Karpas-422 (cell line): ENCODE results near the gene TNFAIP8L1. TPM values are rescaled to one million over a fixed set of nuclear protein-coding genes. Genes with fewer than 3 reads are reported as not detected.

Source experiments
- DNase-seq: peaks from one replicate; pipeline ENCODE4 v3.0.0-alpha.2; 2015
- H2AFZ ChIP-seq: fragments of 200-600 bp; sonication (generic); 2 replicates; pipeline ENCODE4 v1.6.1; 2014; ENCODE audit warnings: antibody characterized with exemption, low read length, mixed read lengths
- H3K27ac ChIP-seq: fragments of 200-600 bp; sonication (generic); 2 replicates; pipeline ENCODE4 v1.5.1; 2014; ENCODE audit warnings: mild to moderate bottlenecking, low read length, moderate library complexity
- H3K27me3 ChIP-seq: fragments of 200-600 bp; sonication (generic); 2 replicates; pipeline ENCODE4 v1.6.1; 2014; ENCODE audit warnings: low read length, mixed read lengths
- H3K36me3 ChIP-seq: fragments of 200-600 bp; sonication (generic); 2 replicates; pipeline ENCODE4 v1.6.1; 2014; ENCODE audit warnings: low read length, mixed read lengths; ENCODE audit not compliant: insufficient read depth
- H3K4me1 ChIP-seq: fragments of 200-600 bp; sonication (generic); 2 replicates; pipeline ENCODE4 v1.6.1; 2014; ENCODE audit warnings: mild to moderate bottlenecking, low read length, mixed read lengths
- H3K4me2 ChIP-seq: fragments of 200-600 bp; sonication (generic); 2 replicates; pipeline ENCODE4 v1.6.1; 2014; ENCODE audit warnings: low read length, low read depth, mild to moderate bottlenecking; ENCODE audit not compliant: poor library complexity, severe bottlenecking
- H3K4me3 ChIP-seq: fragments of 200-600 bp; sonication (generic); 2 replicates; pipeline ENCODE4 v1.5.1; 2014; ENCODE audit warnings: mild to moderate bottlenecking, antibody characterized with exemption, low read length, mixed read lengths
- H3K79me2 ChIP-seq: fragments of 200-600 bp; sonication (generic); 2 replicates; pipeline ENCODE4 v1.6.1; 2014; ENCODE audit warnings: mild to moderate bottlenecking, low read length, mixed read lengths
- H3K9ac ChIP-seq: fragments of 200-600 bp; sonication (generic); 2 replicates; pipeline ENCODE4 v1.6.0; 2014; ENCODE audit warnings: low read length
- H3K9me2 ChIP-seq: fragments of 200-600 bp; sonication (generic), shearing (Covaris generic); replicated peaks from 2 replicates; pipeline ENCODE4 v1.6.0; 2014; ENCODE audit warnings: mild to moderate bottlenecking, low read length, moderate library complexity; ENCODE audit not compliant: insufficient read depth
- H3K9me3 ChIP-seq: fragments of 300-700, 200-600 bp; sonication (generic); 2 replicates; pipeline ENCODE4 v1.6.1; 2014; ENCODE audit warnings: low read length, mixed read lengths
- H4K20me1 ChIP-seq: fragments of 200-600 bp; sonication (generic); 2 replicates; pipeline ENCODE4 v1.6.1; 2014; ENCODE audit warnings: mild to moderate bottlenecking, antibody characterized with exemption, low read length, low read depth; ENCODE audit not compliant: insufficient read depth
- total RNA-seq: library from RNA; depleted of rRNA; stranded (reverse); fragments of >200 nt; shearing (Covaris generic); gene quantifications from 2 replicates; pipeline ENCODE4 v1.2.3, GENCODE V29; 2014; ENCODE audit warnings: low replicate concordance; rRNA removed

TNFAIP8L1 gene
- total RNA-seq, 1 experiment from 2014 or later = 1.8 TPM

- no peak overlapping the region for H3K9ac ChIP-seq
- DNase-seq = no peak
- no peak overlapping the region for H3K4me3 ChIP-seq
- no peaks in the 10 kb centered on the region for H3K79me2 ChIP-seq
- no peak overlapping the region for H2AFZ ChIP-seq
- no peaks in the 10 kb centered on the region for H3K9me2 ChIP-seq
- no peak overlapping the region for H3K4me2 ChIP-seq
- no peaks in the 10 kb centered on the region for H3K9me3 ChIP-seq
- no peak overlapping the region for H3K27ac ChIP-seq
- peaks cover 5% of the 10 kb centered on the region for H3K4me1 ChIP-seq
- no peaks in the 10 kb centered on the region for H3K27me3 ChIP-seq
- 0 out of 2 replicates have a peak, but pooled peaks cover 12% of the 10 kb centered on the region for H3K36me3 ChIP-seq
- no peaks in the 10 kb centered on the region for H4K20me1 ChIP-seq
Observed at GRCh38 chr19:4702764-4703163, 63.4 kb downstream of the TNFAIP8L1 start.

DNA sequence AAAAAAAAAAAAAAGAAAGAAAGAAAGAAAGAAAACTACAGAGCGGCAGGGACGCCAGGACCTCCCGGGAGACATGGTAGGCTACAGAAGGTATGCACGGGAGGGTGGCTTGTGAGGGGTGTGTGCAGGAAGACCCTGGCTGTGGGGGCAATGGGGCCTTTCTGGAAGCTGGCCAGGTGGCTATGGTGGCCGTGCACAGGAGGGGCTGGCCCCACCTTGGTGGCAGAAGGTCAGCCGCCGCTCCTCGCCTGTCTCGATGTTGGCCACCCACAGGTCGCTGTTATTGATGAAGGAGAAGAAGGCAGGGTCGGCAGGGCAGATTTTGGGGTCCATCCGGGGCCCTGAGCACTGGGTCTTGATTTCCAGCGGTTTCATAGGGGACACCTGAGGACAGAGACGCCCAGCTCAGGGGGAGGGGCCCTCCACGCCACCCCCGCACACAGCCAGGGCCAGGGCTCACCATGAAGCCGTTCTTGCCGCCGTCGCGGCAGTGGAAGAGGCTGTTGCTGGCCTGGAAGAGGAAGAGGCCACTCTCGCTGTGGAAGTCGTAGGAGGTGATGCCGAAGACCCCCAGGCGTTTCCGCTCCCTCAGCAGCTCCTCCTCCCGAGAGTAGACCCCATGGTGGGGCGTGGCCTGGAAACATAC, 64.5 kb downstream of the TNFAIP8L1 start:
- H3K36me3 ChIP-seq = 0 out of 2 replicates have a peak, but pooled peaks cover 12% of the 10 kb centered on the region
- H3K4me3 ChIP-seq = no peak overlapping the region
- H3K27me3 ChIP-seq = no peaks in the 10 kb centered on the region
- no peak overlapping the region for H3K27ac ChIP-seq
- H3K4me1 ChIP-seq = peaks cover 5% of the 10 kb centered on the region
- H3K9ac ChIP-seq = no peak overlapping the region
- no peaks in the 10 kb centered on the region for H4K20me1 ChIP-seq
- no peaks in the 10 kb centered on the region for H3K9me2 ChIP-seq
- H3K4me2 ChIP-seq = no peak overlapping the region
- no peak overlapping the region for H2AFZ ChIP-seq
- H3K9me3 ChIP-seq = no peaks in the 10 kb centered on the region
- no peak for DNase-seq
- no peaks in the 10 kb centered on the region for H3K79me2 ChIP-seq

GRCh38 chr19:4704317-4704673, 65.0 kb downstream of the TNFAIP8L1 start:
- Histone ChIP-seq H3K9me3 (no peaks in the 10 kb centered on the region), H3K36me3 (0 out of 2 replicates have a peak, but pooled peaks cover 12% of the 10 kb centered on the region), H3K27ac (no peak overlapping the region), H3K9me2 (no peaks in the 10 kb centered on the region), H3K4me2 (no peak overlapping the region), H2AFZ (no peak overlapping the region), H3K9ac (no peak overlapping the region), H4K20me1 (no peaks in the 10 kb centered on the region), H3K4me3 (no peak overlapping the region), H3K27me3 (no peaks in the 10 kb centered on the region), H3K79me2 (no peaks in the 10 kb centered on the region), H3K4me1 (peaks cover 2% of the 10 kb centered on the region)
- DNase-seq = no peak

Other genes starting within 250 kb of the TNFAIP8L1 start
- gene SH3GL1, start 239.0 kb upstream of the TNFAIP8L1 start, total RNA-seq = 12.8 and 13.4 TPM in 2 replicates
- 7.8 and 50.7 TPM in 2 replicates for gene CHAF1A, start 236.9 kb upstream of the TNFAIP8L1 start, total RNA-seq
- gene UBXN6, start 181.7 kb upstream of the TNFAIP8L1 start, total RNA-seq = 90.9 and 112 TPM in 2 replicates
- gene HDGFL2, start 167.2 kb upstream of the TNFAIP8L1 start, total RNA-seq = 49.9 and 81.2 TPM in 2 replicates
- gene PLIN4, start 121.0 kb upstream of the TNFAIP8L1 start, total RNA-seq = not detected in 2 replicates
- gene PLIN5, start 104.3 kb upstream of the TNFAIP8L1 start, total RNA-seq = not detected in 2 replicates
- 0.11 and 0.14 TPM in 2 replicates for gene LRG1, start 99.5 kb upstream of the TNFAIP8L1 start, total RNA-seq
- not detected in 2 replicates for gene SEMA6B, start 79.8 kb upstream of the TNFAIP8L1 start, total RNA-seq
- gene MYDGF, start 30.8 kb downstream of the TNFAIP8L1 start, total RNA-seq = 30.8 and 63.4 TPM in 2 replicates
- gene DPP9, start 84.3 kb downstream of the TNFAIP8L1 start, total RNA-seq = 26.8 and 34.8 TPM in 2 replicates
- gene FEM1A, start 152.2 kb downstream of the TNFAIP8L1 start, total RNA-seq = 7.8 and 12.5 TPM in 2 replicates
- gene TICAM1, start 192.2 kb downstream of the TNFAIP8L1 start, total RNA-seq = 2.1 and 2.7 TPM in 2 replicates
- gene PLIN3, start 228.2 kb downstream of the TNFAIP8L1 start, total RNA-seq = 28.7 and 68.1 TPM in 2 replicates